GM19463 (cell line): ENCODE data around the gene SLC5A11.
"Not testable (repeated sequence)": the region's sequence is repeated elsewhere in the genome, so short reads cannot be mapped to it uniquely, and the experiment has no call there.

Source experiments
- ATAC-seq: cut with Tn5 transposase; IDR thresholded peaks from one replicate; pipeline ENCODE4 v1.9.1; 2021; ENCODE audit warnings: mild to moderate bottlenecking, moderate library complexity; ENCODE audit not compliant: unreplicated experiment

Gene SLC5A11

DNA sequence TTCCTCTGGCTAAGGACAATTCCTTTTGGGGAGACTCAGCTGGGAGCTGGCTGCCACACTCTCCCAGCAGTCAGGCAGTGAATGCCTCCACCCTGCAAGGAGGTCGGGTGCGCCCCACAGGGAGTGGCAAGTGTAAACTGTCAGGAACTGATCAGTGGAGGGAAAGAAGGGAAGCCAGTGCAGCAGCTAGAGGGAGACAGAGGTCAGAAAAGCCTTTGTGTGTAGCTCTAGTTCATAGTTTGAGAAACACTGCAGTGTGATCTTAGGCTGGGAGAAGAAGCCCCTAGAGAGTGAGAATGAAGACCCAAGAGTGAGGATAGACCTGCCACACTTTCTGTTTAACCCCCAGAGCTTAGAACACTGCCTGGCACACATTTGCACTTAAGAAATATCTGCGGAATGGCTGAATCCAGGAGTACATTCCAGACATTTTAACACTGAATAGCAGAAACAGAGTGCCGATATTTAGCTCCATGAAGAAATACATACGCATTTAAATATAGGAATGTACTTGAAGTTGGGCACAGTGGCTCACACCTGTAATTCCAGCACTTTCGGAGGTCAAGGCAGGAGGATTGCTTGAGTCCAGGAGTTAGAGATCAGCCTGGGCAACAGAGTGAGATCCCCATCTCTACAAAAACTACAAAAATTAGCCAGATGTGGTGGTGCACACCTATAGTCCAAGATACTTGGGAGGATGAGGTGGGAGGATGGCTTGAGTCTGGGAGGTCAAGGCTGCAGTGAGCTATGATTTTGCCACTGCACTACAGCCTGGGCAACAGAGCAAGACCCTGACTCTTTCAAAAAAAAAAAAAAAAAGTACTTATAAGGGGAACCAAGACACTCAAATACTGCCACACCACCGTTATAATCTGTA, 11.1 kb upstream of the SLC5A11 start:
- ATAC-seq: no peak

DNA sequence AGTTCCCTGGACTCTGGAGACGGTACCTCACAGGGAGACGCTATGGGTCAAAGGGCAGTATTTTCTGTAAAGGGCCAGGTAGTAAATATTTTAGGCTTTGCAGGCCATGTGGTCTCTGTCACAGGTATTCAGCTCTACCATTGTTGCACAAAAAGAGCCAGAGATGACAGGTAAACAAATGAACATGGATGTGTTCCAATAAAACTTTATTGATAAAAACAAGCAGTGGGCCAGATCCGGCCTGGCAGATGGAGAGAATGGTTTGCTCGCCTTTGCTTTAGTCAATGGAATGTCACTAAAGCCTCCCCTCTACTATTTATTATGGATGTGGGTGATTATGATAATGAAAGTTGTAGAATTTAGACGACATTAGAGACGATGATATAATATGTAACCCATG, 8.9 kb upstream of the SLC5A11 start:
- ATAC-seq: no peak

DNA sequence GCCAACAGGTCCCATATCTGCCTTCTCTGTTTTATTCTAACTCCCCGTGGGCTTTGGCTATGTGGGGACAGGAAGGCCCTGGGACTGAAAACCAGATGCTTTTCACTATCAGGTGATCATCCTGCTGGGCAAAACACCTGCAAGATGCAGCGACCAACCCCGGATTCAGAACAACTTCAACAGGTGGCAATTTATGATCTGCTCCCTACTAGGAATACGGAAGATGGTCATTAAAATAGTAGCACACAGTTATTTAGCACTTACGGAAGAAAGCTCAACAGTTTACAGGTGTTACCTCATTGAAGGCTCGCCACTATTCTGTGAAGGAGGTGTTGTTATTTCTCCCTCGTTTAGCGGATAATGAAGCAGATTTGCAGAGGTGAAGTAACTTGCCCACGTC, 7.8 kb upstream of the SLC5A11 start:
- ATAC-seq: no peak

DNA sequence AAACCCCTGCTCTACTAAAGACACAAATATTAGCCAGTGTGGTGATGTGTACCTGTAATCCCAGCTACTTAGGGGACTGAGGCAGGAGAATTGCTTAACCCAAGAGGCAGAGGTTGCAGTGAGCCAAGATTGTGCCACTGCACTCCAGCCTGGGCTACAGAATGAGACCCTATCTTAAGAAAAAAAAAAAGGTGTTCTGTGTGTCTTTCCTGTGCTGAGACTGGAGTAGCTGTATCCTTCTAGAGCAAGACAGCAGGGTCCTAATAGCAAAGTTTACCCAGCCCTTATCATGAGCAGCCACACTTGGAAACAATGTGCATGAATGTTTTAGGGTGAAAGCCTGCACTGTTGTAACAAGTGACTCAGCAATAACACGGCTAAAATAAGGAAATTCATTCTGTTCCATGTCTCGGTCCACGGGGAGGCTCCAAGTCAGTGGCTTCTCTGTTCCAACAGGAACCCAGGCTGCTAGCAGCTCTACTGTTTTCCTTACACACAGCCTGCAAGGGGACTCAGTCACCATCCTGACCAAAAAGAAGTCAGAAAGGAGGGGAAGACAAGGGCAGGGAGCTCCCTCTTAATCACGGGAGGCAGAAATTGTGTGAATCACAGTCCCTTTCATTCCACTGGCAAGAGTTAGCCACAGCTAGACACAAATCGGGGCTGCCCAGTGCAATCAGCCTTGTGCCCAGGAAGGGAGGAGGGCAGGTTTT, 7.1 kb upstream of the SLC5A11 start:
- ATAC-seq: no peak

DNA sequence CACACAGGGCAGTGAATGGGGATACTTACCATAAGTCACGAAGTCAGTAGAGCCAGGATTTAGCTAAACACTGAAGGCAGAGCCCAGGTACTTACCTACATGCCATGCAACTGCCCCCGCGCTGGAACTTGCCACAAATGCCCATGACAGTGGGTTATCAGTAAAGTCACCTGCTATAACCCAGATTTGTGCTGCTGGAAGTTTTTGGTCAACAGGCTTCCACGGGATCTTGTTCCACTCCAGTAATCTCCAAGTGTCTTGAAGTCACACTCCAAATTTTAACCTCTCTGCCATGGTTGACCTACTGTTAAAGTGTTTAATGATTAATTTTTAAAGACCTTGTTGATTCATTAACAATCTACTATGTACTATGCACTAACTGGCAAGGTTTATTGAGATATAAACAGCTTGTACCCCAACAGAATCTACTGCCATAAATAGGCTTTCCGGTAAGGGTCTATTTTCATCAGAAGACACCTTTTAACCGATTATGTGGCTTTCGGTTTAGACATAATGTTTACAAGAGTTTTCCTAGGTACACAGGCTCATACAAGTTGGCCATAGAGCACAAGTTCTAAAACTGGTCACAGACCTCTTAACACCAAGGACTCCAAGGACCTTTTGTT, 6.3 kb upstream of the SLC5A11 start:
- ATAC-seq: no peak

DNA sequence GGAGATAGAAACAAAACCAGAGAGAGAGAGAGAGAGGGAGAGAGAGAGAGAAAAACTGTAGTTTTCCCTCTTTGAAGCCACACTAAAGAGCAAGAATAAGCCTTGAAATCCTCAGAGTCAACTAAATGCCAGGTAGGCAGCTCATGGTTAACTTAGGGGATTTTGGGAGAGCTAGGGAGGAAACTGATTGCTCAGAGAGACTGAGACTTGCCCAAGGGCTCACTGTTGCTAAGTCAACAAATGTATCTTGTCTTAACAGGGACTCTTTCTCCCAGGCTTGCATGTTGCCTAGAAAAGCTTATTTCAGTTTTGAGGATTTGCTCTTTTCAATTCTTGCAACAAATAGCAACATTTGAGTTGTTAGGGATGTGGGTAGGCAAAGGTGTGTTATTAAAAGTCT, 4.5 kb upstream of the SLC5A11 start:
- no peak for ATAC-seq

DNA sequence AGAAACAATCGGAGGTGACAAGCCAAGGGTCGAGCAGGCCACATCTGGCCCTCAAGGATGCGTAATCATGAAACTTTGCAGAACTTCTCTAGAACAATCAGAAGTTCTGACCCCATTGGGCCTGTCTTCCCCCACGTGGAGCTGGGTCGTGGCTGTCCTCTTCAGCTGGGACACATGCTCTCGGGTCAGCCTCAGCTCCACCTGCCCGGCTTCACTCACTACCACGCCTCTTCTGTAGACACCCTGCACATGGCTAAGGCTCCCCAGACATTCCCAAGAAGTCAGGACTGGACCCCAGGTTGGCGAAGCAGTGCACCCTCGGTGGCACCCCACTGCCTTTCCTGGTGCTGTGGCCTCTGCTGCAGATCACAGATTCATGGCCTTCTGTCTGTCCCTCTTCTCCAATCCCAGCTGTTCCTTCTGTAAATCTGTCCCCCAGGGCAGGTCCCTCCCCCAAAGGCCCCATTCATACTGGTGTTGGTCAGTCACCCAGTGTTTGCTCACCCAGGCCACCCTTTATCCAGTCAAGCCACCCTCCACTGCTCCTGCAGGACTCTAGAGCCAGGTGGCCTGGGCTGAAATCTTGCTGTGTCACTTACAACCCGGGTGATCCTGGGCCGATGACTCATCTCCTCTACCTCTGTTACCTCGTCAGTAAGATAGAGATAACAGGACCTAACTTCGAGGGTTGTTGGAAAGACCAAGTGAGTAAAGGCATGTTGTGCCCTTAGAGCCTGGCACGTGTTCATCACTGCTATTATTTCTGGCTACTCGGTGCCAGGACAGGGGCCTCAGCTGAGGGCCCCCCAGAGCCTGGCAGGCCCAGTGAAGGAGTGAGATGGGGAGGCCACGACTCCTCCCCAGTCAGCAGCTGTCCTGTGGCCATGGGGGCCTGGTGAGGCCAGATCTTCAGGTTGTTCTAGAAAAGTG, 1.4 kb upstream of the SLC5A11 start:
- ATAC-seq: no peak

DNA sequence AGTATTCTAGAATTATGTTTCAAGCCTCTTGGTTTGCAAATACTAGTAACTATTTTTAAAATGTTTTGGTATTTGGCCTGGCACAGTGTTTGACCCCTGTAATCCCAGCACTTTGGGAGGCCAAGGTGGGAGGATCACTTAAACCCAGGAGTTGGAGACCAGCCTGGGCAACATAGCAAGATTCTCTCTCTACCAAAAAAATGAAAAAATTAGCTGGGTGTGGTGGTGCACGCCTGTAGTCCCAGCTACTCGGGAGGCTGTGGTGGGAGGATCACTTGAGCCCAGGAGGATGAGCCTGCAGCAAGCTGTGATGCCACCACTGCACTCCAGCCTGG, 765 bp upstream of the SLC5A11 start:
- not testable (repeated sequence) for ATAC-seq

DNA sequence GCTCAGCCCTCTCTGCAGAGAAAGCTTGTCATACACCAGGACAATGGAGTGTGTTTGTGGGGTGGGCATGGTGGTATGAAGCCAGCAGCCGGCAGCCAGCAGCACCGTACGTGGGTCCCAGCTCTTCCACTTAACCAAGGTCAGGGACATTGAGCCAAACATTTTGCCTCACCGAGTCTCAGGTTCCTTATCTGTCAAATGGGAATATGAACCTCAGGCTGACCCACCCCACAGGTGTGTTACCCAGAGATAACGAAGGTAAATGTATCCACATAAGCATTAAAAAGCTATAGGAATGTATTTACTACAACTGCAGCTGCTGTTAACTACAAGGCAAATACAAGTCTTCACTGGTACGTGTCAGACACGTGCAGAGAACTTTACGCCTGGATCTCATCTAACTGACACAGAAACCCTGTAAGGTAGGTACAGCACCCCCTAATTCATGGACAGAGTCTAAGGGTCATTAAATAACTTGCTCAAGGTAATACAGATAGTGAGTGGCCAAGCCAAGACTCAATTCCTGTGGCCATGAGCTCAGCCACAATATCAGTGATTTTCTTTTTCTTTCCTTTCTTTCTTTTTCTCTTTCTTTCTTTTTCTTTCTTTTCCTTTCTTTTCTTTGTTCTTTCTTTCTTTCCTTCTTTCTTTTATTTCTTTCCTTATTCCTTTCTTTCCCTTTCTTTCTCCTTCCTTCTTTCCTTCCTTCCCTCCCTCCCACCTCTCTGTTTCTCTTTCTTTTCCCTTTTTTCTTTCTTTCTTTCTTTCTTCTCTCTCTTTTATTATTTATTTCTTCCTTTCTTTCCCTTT, 990 bp downstream of the SLC5A11 start:
- ATAC-seq: no peak

DNA sequence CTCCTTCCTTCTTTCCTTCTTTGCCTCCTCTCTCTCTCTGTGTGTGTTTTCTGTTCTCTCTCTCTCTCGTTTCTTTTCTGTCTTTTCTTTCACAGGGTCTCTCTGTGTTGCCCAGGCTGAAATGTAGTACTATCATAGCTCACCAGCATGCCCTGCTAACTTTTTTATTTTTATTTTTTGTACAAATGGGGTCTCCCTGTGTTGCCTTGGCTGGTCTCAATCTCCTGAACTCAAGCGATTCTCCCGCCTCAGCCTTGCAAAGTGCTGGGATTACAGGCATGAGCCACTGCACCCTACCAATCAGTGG, 1.5 kb downstream of the SLC5A11 start:
- no peak for ATAC-seq

DNA sequence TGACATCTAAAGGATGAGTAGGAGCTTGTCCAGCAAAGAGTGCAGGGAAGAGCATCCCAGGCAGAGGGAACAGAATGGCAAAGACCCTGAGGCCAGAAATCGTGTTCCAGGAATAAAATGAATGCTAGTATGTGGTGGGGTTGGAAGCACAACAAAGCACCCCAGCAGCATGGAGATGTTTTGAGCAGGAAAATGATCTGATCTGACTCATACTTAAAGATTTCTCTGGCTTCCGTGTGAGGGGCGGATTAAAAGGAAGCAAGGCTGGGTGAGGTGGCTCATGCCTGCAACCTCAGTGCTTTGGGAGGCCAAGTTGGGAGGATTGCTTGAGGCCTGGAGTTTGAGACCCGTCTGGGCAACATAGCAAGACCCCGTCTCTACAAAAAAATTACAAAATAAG, 2.3 kb downstream of the SLC5A11 start:
- no peak for ATAC-seq

DNA sequence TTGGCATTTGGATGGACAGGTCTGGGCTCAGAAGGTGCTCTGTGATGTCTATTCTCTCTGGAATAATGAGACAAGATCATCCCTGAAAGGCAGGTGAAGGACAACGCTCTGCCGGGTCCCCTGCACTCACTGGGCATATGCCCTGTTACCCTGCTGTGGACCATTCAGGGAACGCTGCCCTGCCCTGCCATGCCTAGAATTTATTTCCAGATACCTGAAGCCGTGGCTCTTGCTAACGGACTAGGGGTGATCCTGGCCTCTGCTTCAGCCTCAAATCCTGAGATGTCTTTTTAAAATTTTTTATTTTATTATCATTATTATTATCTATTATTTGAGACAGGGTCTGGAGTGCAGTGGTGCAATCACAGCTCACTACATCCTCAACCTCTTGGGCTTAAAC, 3.9 kb downstream of the SLC5A11 start:
- no peak for ATAC-seq

DNA sequence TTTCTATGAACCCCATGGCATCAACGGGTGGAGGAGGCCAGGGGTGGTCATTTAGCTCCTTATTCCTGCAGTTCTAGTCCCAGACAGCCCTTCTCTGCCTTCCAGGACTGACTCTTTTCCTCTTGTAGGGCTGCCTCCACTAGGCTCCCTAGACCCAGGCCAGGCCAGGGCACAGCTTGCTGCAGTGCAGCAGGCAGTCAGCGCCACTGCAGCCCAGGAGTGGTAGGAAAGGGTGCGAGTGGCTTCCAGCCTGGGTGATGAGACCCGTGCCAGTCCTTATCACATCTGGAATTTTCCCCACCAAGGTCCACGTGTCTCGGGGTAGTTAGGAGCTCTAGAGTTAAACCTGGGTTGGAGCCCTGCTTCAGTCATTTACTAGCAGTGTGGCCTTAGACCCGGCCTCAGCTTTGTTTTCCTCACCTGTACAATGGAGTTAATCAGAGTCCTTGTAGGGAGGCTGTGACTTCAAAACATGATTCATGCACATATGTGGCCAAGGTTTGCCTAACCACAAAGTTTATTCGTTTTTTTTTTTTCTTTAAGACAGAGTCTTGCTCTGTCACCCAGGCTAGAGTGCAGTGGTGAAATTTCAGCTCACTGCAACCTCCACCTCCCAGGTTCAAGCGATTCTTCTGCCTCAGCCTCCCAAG, 4.7 kb downstream of the SLC5A11 start:
- no peak for ATAC-seq

DNA sequence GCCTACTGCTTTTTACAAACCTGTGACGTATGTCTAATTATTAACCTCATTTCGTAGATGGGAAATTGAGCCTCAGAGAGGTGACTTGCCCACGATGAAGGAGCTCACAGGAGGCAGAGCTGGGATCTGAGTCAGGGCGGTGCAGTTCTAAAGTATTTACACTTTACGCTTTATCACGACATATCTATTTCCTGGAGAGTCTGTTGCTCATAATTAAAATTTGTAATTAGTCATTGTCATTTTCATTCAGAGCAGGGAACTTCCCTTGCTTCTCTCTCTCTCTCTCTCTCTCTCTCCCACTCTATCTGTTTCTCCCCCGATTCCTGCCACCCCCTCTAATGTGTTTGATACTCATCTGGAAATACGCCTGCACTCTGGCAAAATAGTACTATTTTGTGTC, 5.9 kb downstream of the SLC5A11 start:
- no peak for ATAC-seq

DNA sequence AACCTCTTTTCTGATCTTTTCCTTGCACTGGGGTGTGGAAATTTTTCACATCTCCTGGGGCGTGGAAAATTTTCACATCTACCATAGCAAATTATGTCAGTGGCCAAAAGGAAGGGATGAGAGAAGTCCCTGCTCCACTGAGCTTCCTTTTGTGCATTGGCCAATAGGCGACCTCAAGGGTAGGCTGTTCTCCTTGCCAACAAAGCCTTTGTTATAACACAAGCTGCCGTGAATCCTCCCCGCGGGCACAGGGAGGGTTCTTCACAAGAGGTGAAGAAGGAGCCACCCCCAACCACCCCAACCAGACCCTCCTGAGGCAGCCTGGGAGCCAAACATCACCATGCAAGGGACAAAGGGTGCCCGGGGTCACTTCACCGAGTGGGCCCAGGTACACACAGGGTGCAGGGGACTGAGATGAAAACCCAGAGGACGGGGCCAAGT, 6.5 kb downstream of the SLC5A11 start:
- ATAC-seq: no peak

DNA sequence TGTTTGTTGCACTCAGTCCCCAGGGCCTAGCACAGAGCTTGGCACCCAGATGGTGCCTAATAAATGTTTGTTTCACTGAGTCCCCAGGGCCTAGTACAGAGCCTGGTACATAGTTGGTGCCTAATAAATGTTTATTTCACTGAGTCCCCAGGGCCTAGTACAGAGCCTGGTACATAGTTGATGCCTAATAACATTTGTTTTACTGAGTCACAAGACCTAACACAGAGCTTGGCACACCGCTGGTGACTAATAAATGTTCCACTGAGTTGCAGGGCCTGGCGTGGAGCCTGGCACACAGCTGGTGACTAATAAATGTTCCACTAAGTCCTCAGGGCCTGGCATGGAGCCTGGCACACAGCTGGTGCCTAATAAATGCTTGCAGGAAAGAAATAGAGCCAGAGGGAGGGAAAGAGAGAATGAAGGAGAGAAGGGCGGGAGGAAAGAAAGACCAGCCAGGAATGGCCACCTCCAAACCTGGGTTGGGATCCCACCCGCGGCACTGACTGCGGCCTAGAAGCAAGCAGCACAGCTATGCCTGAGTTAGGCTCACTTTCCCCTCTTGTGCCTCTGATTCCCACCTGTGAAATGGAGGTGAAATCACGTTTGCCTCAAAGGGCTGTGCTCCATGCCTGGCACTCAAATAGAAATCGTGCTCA, 7.5 kb downstream of the SLC5A11 start:
- ATAC-seq: no peak

DNA sequence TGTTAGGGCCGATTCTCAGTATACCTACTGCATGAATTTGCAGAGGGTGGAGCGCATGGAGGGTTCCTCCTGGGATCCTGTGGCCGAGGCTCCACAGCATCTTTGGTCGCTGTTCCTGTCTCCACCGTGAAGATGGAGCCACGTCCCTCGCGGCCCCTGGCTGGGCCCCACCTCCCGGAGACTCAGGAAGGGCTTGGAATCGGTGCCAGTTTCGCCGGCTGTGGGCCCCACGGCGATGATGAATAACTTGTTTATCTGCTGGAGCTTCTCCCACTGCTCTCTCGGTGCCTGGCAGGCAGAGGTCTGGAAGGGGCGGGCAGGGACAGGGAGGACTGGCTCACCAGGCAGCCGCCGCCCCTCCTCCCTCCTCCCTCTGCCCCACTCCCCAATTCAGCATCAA, 8.1 kb downstream of the SLC5A11 start:
- no peak for ATAC-seq

DNA sequence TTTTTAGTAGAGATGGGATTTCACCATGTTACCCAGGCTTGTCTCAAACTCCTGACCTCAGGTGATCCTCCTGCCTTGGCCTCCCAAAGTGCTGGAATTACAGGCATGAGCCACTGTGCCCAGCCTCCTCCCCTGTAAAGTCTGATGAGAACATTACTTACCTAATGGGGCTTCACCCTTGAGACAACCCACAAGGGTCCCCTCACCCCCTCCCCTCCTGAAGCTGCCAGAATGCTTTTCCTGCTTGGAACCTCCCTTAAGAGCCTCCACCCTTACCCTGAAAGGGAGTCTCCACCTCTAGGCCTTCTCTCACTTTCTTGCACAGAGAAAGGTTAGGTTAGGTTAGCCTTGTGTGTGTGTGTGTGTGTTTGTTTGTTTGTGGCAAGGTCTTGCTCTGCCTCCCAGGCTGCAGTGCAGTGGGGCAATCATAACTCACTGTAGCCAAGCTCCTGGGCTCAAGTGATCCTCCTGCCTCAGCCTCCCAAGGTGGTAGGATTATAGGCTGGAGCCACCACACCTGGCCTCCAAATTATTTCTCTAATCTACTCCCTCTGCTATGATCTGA, 8.9 kb downstream of the SLC5A11 start:
- ATAC-seq: no peak

DNA sequence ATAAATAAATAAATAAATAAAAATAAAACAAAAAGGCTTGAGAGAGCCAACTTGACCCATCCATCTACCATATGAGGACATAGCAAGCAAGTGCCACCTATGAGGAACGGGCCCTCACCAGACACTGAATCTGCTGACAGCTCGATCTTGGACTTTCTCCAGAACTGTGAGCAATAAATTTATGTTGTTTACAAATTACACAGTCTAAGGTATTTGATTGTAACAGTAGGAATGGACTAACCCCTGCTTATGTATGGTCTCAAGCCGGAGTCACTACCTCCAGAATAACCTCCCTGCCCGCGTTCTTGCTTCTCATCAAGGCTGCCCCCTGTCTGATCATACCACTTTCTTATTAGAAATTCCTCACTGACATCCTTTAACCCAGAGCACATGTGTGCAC, 9.9 kb downstream of the SLC5A11 start:
- ATAC-seq: no peak
